Breast epithelium (tissue), 4 donors: Measurements from ENCODE around the gene IDH1. TPM values are rescaled to one million over a fixed set of nuclear protein-coding genes. Genes with fewer than 3 reads are reported as not detected.
A peak's percentile ranks its signal among the peaks of the same experiment; 100 is the strongest.

ENCODE experiments used
- DNase-seq, 2 donors: peaks; one replicate each; pipeline ENCODE4 v3.0.0-alpha.2; 2019; ENCODE audit warnings: low spot score in 2 of 2
- H3K27ac ChIP-seq, 2 donors: fragments of 200-600 bp; sonication (generic) in 1 of 2; one replicate each; pipeline ENCODE4 v1.5.1; 2016 to 2019; ENCODE audit warnings: mild to moderate bottlenecking in 1 of 2
- H3K27me3 ChIP-seq, 2 donors: fragments of 200-600 bp; sonication (generic) in 1 of 2; one replicate each; pipeline versions ENCODE4 v1.5.1 to v1.6.0; 2017 to 2019; ENCODE audit warnings: control low read depth in 1 of 2, mild to moderate bottlenecking in 1 of 2
- H3K36me3 ChIP-seq: fragments of 200-600 bp; one replicate; pipeline ENCODE4 v1.5.1; 2019
- H3K4me1 ChIP-seq, 2 donors: fragments of 200-600 bp; sonication (generic); one replicate each; pipeline ENCODE4 v1.5.1; 2016 to 2019; ENCODE audit warnings: control low read depth in 1 of 2
- H3K4me3 ChIP-seq, 3 donors: fragments of 200-600 bp; sonication (generic); 1 replicate in 2 of 3; 2 replicates in 1 of 3; pipeline ENCODE4 v1.5.1; 2016 to 2019; ENCODE audit warnings: mild to moderate bottlenecking in 3 of 3, moderate library complexity in 2 of 3
- H3K9me3 ChIP-seq, 2 donors: fragments of 200-600 bp; sonication (generic) in 1 of 2; one replicate each; pipeline ENCODE4 v1.5.1; 2016 to 2019; ENCODE audit warnings: control low read depth in 1 of 2
- POLR2A ChIP-seq: fragments of 450-650 bp; IDR thresholded peaks from one replicate; pipeline ENCODE4 v1.6.1; 2016; ENCODE audit warnings: antibody characterized with exemption, mild to moderate bottlenecking, moderate library complexity
- POLR2AphosphoS5 ChIP-seq, 3 donors: sonication (generic); formaldehyde crosslinking; IDR thresholded peaks; one replicate each; pipeline ENCODE4 v1.6.1; 2017; ENCODE audit warnings: antibody characterized with exemption in 3 of 3
- intact Hi-C: fragments of 100-400 bp; cut with DNase I; formaldehyde crosslinking; loops from one replicate; pipeline ENCODE4 v1.15.1; 2023; ENCODE audit warnings: low total_unique reads
- total RNA-seq, 3 donors: library from RNA; depleted of rRNA; stranded (reverse); fragments of >200 nt; gene quantifications; one replicate each; pipeline ENCODE4 v1.1.0, GENCODE V29; 2016
- TF ChIP-seq, protein P1 (sequence below), 3 donors: fragments of 450-650 bp; IDR thresholded peaks; one replicate each; pipeline ENCODE4 v1.5.1; 2016 to 2017; ENCODE audit warnings: antibody characterized with exemption in 3 of 3, mild to moderate bottlenecking in 3 of 3, moderate library complexity in 3 of 3

IDH1 gene
- total RNA-seq, 3 donors from 2014 or later = 80.3 to 333 (median 94.5) TPM

DNA sequence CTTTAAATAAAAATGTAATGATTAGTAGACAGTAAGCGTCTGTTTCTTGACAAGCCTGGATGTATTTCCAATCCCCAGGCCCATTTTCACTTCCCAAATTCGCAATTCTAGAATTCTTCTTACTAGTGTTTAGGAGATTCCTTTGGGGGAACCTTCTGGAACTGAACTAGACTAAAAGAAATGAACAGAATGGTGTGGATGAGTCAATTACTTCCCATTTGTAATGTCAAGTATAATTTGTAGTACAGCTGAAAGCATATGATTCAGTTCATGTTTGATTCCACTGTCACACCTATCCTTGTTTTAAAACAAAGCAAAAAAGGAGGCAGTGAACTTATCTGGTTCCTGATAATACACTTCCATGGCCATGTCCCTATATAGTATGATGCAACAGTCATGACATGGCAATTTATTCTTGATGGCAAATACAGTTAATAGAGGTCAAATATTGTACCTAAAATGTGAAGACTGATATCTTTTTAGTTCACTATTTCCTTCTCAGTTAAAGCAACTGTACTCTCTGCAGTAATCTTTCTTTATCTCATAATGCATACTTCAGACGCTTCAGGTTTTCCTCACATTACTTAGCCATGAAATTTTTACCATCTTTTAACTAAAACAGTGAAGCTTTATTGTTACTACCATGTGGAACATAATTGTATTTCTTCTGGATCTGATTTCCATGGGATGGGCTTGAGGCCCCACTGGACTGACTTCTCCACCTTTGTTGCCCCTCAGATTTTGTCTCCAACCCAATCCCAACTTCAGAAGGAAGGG is 2.0 kb downstream of the IDH1 start:
- Histone ChIP-seq H3K27me3 (no peaks in the 10 kb centered on the region), H3K4me1 (peaks cover 0 to 9% of the 10 kb centered on the region in 2 donors), H3K27ac (peak overlapping the region in 1 of 2 donors; percentile 88), H3K9me3 (no peaks in the 10 kb centered on the region), H3K4me3 (peak overlapping the region in 1 of 3 donors; percentile 85), H3K36me3 (no peaks in the 10 kb centered on the region)
- no peak for DNase-seq
- TF ChIP-seq POLR2A = no peak
- no peak for TF ChIP-seq POLR2AphosphoS5 (IDR thresholded peaks at IDR 0.05)
- TF ChIP-seq, protein P1, sequence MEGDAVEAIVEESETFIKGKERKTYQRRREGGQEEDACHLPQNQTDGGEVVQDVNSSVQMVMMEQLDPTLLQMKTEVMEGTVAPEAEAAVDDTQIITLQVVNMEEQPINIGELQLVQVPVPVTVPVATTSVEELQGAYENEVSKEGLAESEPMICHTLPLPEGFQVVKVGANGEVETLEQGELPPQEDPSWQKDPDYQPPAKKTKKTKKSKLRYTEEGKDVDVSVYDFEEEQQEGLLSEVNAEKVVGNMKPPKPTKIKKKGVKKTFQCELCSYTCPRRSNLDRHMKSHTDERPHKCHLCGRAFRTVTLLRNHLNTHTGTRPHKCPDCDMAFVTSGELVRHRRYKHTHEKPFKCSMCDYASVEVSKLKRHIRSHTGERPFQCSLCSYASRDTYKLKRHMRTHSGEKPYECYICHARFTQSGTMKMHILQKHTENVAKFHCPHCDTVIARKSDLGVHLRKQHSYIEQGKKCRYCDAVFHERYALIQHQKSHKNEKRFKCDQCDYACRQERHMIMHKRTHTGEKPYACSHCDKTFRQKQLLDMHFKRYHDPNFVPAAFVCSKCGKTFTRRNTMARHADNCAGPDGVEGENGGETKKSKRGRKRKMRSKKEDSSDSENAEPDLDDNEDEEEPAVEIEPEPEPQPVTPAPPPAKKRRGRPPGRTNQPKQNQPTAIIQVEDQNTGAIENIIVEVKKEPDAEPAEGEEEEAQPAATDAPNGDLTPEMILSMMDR (IDR thresholded peaks at IDR 0.05) = no peak
- intact Hi-C loops = no loop called here

GRCh38 chr2:208251098-208251497 is 3.8 kb downstream of the IDH1 start:
- Histone ChIP-seq H3K9me3 (no peaks in the 10 kb centered on the region), H3K4me1 (peaks cover 0 to 9% of the 10 kb centered on the region in 2 donors), H3K4me3 (no peak overlapping the region), H3K27ac (no peak overlapping the region), H3K27me3 (no peaks in the 10 kb centered on the region), H3K36me3 (no peaks in the 10 kb centered on the region)
- intact Hi-C loops = no loop called here
- DNase-seq = no peak
- no peak for TF ChIP-seq POLR2AphosphoS5 (IDR thresholded peaks at IDR 0.05)
- TF ChIP-seq POLR2A = no peak
- TF ChIP-seq, protein P1 (IDR thresholded peaks at IDR 0.05) = no peak

DNA sequence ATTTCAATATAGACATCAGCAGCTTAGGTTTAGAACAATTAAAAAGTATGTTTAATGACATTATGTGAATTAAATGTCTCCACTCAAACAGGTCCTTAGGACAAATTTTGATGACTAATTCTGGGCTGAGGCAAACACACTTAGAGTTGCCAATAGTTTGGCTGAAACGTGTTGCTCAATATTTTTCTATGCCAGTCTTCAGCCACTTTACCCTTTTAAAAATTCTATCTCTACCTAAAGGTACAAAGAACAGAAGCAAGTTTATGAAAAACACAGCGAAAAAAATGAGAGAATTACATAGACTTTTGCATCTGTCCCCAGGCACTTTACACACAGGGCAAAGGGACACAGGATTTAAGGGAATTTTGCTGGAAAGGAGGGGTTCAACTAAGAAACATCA is 4.5 kb downstream of the IDH1 start:
- intact Hi-C loops = no loop called here
- no peaks in the 10 kb centered on the region for H3K36me3 ChIP-seq

GRCh38 chr2:208249296-208249695 is 5.6 kb downstream of the IDH1 start:
- intact Hi-C loops = no loop called here
- TF ChIP-seq, protein P1 (IDR thresholded peaks at IDR 0.05) = no peak
- TF ChIP-seq POLR2A (no peak), POLR2AphosphoS5 (IDR thresholded peaks at IDR 0.05) (no peak)
- no peak for DNase-seq
- Histone ChIP-seq H3K27ac (no peak overlapping the region), H3K4me3 (no peak overlapping the region), H3K36me3 (no peaks in the 10 kb centered on the region), H3K9me3 (no peaks in the 10 kb centered on the region), H3K27me3 (no peaks in the 10 kb centered on the region), H3K4me1 (peaks cover 0 to 9% of the 10 kb centered on the region in 2 donors)

More for the DNA sequence above, 4.5 kb downstream of the IDH1 start:
- no peak for DNase-seq
- Histone ChIP-seq H3K27ac (no peak overlapping the region), H3K27me3 (no peaks in the 10 kb centered on the region), H3K4me1 (peaks cover 0 to 9% of the 10 kb centered on the region in 2 donors), H3K4me3 (no peak overlapping the region), H3K9me3 (no peaks in the 10 kb centered on the region)
- TF ChIP-seq POLR2A = no peak
- no peak for TF ChIP-seq POLR2AphosphoS5 (IDR thresholded peaks at IDR 0.05)
- TF ChIP-seq, protein P1 (IDR thresholded peaks at IDR 0.05) = no peak

DNA sequence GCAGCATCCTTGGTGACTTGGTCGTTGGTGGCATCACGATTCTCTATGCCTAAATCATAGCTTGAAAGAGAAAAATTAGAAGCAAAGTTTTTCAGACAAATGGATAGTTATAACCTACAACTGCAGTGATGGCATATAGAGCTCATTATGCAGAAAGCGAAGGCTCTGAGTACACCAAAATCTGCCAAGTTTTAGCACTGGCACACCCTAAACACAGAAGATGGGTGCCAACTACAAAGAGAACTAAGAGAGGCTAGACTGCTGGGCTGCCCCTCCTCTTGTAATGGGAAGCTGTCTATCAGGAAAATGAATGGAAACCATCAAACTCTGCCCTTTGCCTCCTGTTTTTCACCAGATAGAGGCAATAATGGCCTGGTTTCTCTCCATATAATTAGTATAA is 6.3 kb downstream of the IDH1 start:
- intact Hi-C loops = no loop called here
- TF ChIP-seq, protein P1 (IDR thresholded peaks at IDR 0.05) = no peak
- no peak for TF ChIP-seq POLR2A
- H3K27ac ChIP-seq = no peak overlapping the region
- H3K27me3 ChIP-seq = no peaks in the 10 kb centered on the region
- peaks cover 0 to 7% of the 10 kb centered on the region in 2 donors for H3K4me1 ChIP-seq
- H3K9me3 ChIP-seq = no peaks in the 10 kb centered on the region
- no peaks in the 10 kb centered on the region for H3K36me3 ChIP-seq
- H3K4me3 ChIP-seq = no peak overlapping the region
- no peak for DNase-seq
